Measurements from ENCODE around the gene LIN37. TPM values are rescaled to one million over a fixed set of nuclear protein-coding genes. Genes with fewer than 3 reads are reported as not detected.

The LIN37 gene
- total and polyA plus RNA-seq, 2 experiments from 2014 or later, result 4.3 to 6.8 TPM

- Histone ChIP-seq H3K27me3 (ENCODE audit: insufficient read depth) (peaks cover 26% of the 10 kb centered on the region), H3K36me3 (ENCODE audit: insufficient read depth) (peaks cover 6% of the 10 kb centered on the region; the same call in 1 of the 2 replicates), H3K9me2 (ENCODE audit: insufficient read depth) (no peaks in the 10 kb centered on the region), H3F3A (replicated peaks; ENCODE audit: low read depth) (peaks cover 9% of the 10 kb centered on the region; the same call in 1 of the 2 replicates), H3K4me1 (ENCODE audit: insufficient read depth) (peaks cover 4% of the 10 kb centered on the region), H4K20me1 (replicated peaks; ENCODE audit: insufficient read depth) (peaks cover 3% of the 10 kb centered on the region), H3K27ac (ENCODE audit: low read depth) (no peak overlapping the region), H3K79me2 (replicated peaks; ENCODE audit: insufficient read depth) (peaks cover 13% of the 10 kb centered on the region), H3K4me3 (no peak overlapping the region), H2AFZ (no peak overlapping the region), H3K4me2 (no peak overlapping the region)
- peaks cover 35% of the 10 kb centered on the region for H3K36me3 Mint-ChIP-seq (ENCODE audit: low read depth)
- peaks cover 28% of the 10 kb centered on the region for H3K27me3 Mint-ChIP-seq (ENCODE audit: insufficient read depth, low read depth, poor library complexity)
- H3K27ac Mint-ChIP-seq, result no peak overlapping the region
- DNase-seq (ENCODE audit: low spot score) (no peak), ATAC-seq (no peak)
- no peaks in the 10 kb centered on the region; the same call in 2 of the 3 replicates for H3K9me3 Mint-ChIP-seq
- H3K4me1 Mint-ChIP-seq, result peaks cover 15% of the 10 kb centered on the region
- H3K4me3 Mint-ChIP-seq, result peak overlapping the region; percentile 83
- TF ChIP-seq EZH2phosphoT487 (IDR thresholded peaks at IDR 0.05; ENCODE audit: unreplicated experiment) (no peak), POLR2AphosphoS5 (IDR thresholded peaks at IDR 0.05; ENCODE audit: low read depth) (no peak), JUNB (IDR thresholded peaks at IDR 0.05; ENCODE audit: unreplicated experiment) (no peak), REST (IDR thresholded peaks at IDR 0.05; ENCODE audit: unreplicated experiment) (no peak), ZNF462 (CRISPR knock-in tag; IDR thresholded peaks at IDR 0.05) (no peak), ETS1 (IDR thresholded peaks at IDR 0.05) (no peak), ZNF331 (CRISPR knock-in tag; IDR thresholded peaks at IDR 0.05; ENCODE audit: low read depth) (no peak), NANOG (IDR thresholded peaks at IDR 0.05; ENCODE audit: borderline replicate concordance) (no peak), CREB1 (CRISPR knock-in tag; IDR thresholded peaks at IDR 0.05; ENCODE audit: low read depth) (no peak), CTCF (conservative IDR thresholded peaks at IDR 0.05; ENCODE audit: low read depth in 2 of 2) (no peak), ZNF114 (CRISPR knock-in tag; IDR thresholded peaks at IDR 0.05) (no peak), EZH2 (IDR thresholded peaks at IDR 0.05; ENCODE audit: low read depth, unreplicated experiment) (no peak), STAT1 (IDR thresholded peaks at IDR 0.05; ENCODE audit: unreplicated experiment) (no peak)
Observed at GRCh38 chr19:35759697-35760096, 11.3 kb downstream of the LIN37 start.

Data from GM23338 (cell line).